Activated CD8-positive, alpha-beta memory T cell treated with anti-CD3 and anti-CD28 coated beads, Interleukin-2, amount 50 U/mL, for 48 hours (primary cell): ENCODE measurements around the gene CHRNA10.

Experiments
- DNase-seq: peaks from one replicate; pipeline ENCODE4 v3.0.0-alpha.2; 2020

The CHRNA10 gene

DNA sequence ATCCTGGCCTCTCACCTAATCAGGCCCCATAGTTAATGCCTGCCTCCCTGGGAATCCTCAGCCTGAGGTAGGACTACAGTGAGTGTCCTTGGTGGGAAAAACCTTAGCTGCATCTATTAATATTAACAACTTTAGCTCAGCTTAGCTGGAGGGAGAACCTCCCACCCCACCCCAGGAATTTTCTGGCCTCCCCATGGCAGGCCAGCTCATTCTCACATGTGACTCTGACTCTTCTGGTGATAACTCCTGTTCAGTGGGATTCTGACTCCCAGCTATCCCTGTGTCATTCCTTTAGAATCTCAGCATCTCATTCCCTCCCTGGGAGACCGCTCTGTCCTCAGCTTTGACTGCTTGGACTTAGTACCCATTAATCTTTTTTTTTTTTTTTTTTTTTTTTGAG, 43.9 kb downstream of the CHRNA10 start:
- DNase-seq = no peak

DNA sequence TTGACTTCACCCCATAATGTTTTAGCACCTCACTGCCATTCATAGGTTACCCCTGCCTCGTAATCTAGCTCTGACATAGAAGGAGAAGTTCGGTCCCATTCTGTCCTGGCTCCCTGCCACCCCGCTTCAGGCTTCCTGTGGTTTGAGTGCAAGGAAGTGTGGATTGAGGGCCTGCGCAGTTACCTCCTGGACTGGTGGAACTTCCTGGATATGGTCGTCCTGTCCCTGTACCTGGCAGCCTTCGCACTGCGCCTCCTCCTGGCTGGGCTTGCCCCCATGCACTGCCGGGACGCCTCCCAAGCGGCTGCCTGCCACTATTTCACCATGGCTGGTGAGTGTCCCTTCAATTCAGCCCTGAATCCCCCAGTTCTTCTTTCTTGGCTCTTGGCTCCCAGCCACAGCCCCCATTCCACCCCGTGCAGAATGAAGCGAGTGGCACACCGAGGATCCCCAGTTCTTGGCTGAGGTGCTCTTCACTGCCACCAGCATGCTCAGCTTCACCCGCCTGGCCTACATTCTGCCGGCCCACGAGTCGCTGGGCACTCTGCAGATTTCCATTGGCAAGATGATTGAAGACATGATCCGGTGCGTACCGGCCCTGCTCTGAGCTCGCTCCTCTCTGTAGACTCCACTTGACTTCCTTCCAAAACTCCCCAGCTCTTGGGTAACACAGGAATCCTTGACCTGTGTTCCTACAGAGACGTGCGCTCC, 44.8 kb downstream of the CHRNA10 start:
- DNase-seq = no peak

DNA sequence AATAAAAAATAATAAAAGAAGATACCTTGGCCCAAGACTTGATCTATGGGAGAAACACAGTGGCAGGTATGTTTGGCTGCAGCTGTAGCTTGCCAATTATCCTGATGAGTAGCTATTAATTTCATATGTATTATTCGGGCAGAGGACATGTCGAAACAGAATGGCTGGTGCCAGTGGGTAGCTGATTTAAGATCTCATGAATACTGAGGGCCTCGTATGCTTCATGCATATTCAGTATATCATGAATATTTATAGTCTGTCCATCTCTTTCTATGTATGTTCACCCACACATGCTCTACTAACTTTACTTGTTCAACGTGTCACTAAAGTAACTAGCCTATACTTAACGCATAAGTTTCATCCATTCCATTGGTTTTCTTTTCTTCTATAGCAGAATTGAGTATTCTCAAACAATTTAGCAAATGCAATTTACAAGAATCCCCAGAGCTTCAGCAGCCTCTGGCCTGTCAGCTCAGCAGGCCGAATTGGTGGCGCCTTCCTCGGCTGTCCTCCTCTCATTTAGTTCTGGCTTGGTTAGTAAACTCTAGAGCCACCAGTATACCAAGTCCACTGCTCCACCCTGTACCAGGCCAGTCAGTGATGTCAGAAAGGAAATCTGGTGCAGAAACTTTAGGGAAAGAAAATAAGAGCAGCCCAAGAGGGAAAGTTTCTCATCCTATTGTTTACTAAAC, 47.3 kb downstream of the CHRNA10 start:
- no peak for DNase-seq

DNA sequence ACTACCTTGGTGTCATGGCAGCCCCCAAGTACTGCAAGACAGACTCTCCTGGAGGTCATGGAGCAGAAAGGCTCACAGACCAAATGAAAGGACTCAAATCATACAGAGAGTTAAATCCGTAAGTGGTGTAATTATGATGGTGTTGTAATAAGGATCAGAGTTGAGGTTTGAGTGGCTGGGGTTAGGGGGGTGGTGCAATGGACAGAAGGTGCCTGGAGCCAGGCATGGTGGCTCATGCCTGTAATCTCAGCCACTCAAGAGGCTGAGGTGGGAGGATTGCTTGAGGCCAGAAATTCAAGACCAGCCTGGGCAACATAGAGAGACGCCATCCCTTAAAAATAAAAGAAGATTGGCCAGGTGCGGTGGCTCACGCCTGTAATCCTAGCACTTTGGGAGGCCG, 48.1 kb downstream of the CHRNA10 start:
- DNase-seq = no peak

DNA sequence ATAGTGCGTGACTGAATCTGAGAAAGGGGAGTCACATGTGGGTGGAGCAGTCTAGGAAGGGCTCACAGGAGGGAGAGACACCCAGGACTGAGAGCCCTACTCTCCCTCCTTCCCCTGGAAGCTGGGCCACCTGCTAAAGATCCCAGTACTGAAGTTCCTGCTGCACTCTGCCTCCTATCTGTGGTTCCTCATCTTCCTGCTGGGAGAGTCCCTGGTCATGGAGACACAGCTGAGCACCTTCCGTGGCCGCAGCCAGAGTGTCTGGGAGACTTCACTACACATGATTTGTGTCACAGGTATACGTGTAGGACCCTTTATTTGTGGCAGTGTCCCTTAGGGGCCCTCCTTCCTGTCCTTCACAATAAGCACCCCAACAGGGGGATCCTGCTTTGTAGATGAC, 48.7 kb downstream of the CHRNA10 start:
- no peak for DNase-seq

DNA sequence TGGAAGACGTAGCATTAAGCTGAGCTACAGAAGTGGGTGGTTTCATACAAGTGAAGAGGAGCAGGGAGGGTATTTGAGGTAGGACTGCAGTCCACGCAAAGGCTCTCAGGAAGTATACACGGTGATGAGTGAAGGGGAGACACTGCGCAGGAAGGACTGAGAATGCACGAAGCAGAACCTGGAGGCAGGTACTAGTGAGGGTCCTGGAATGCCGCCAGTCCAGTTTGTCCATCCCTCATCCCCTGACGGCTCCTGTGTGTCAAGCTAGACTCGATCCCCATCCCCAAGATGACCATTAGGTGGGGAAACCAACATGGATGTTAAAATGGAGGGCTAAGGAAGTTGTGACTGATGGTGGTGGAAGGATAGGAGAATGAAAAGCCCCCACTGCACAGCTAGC, 53.2 kb downstream of the CHRNA10 start:
- DNase-seq = no peak

DNA sequence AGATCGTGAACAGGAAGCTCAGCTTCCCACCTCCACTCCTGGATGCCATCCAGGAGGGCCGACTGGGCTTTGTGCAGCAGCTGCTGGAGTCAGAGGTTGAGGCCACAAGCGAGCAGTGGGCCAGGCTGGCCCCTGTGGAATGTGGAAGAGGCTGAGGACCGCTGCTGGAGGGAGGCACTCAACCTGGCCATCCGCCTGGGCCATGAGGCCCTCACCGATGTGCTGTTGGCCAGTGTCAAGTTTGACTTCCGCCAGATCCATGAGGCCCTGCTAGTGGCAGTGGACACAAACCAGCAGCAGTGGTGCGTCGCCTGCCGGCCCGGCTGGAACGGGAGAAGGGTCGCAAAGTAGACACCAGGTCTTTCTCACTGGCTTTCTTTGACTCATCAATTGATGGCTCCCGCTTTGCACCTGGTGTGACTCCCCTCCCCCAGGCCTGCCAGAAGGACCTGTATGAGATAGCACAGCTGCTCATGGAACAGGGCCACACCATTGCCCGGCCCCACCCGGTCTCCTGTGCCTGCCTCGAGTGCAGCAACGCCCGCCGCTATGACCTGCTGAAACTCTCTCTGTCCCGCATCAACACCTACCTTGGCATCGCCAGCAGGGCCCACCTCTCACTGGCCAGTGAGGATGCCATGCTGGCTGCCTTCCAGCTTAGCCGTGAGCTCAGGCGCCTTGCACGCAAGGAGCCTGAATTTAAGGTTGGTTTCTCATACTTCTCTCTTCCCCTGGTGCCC, 54.3 kb downstream of the CHRNA10 start:
- peak; percentile 34 for DNase-seq

DNA sequence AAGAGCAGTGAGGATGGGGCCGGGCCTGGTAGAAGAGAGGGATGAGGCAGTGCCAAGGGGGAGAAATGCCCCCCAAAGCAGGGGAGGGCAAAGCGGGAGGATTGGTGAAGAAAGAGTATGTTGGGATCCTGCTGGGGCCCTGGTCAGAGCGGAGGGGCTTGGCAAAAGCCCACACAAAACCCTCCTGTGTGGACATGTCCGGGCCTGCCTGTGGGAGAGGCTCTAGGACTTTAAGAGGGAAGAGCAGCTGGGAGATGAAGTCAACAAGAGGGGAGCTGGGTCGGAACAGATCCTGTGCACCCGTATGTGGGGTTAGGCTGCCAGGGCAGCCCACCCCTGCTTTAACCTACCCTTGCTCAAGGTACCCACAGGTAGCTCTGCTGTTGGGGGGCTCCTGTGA, 55.2 kb downstream of the CHRNA10 start:
- DNase-seq = no peak
